Body of pancreas (tissue), 4 donors: ENCODE measurements around the gene MKNK2. TPM values are rescaled to one million over a fixed set of nuclear protein-coding genes. Genes with fewer than 3 reads are reported as not detected.

Source experiments
- ATAC-seq: fragments of 150-250 bp; one replicate; pipeline ENCODE4 v1.9.1; 2016
- DNase-seq, 4 donors: peaks; one replicate each; pipeline ENCODE4 v3.0.0-alpha.2; 2019
- H3K27ac ChIP-seq, 4 donors: fragments of 200-600 bp; sonication (generic); 1 replicate in 3 of 4; 2 replicates in 1 of 4; pipeline versions ENCODE4 v1.5.1 to v1.6.1; 2016 to 2019; ENCODE audit warnings: mild to moderate bottlenecking in 1 of 4, mixed read lengths in 1 of 4, moderate library complexity in 1 of 4
- H3K27me3 ChIP-seq, 2 donors: fragments of 200-600 bp; sonication (generic); one replicate each; pipeline ENCODE4 v1.6.0; 2016; ENCODE audit warnings: mild to moderate bottlenecking in 1 of 2
- H3K36me3 ChIP-seq, 2 donors: fragments of 200-600 bp; sonication (generic); replicated peaks in 1 of 2; 2 replicates each; pipeline ENCODE4 v1.5.1; 2016; ENCODE audit warnings: low read depth in 2 of 2; ENCODE audit not compliant: insufficient read depth in 1 of 2
- H3K4me1 ChIP-seq: fragments of 200-600 bp; sonication (generic); one replicate; pipeline ENCODE4 v1.6.0; 2016
- H3K4me3 ChIP-seq, 2 donors: fragments of 200-600 bp; sonication (generic); 1 replicate in 1 of 2; 2 replicates in 1 of 2; pipeline ENCODE4 v1.5.1; 2016 to 2019
- H3K9me3 ChIP-seq, 3 donors: fragments of 200-600 bp; sonication (generic); 1 replicate in 2 of 3; 2 replicates in 1 of 3; pipeline ENCODE4 v1.5.1; 2016
- POLR2A ChIP-seq, 3 donors: fragments of 450-650 bp; IDR thresholded peaks; one replicate each; pipeline ENCODE4 v1.6.1; 2016; ENCODE audit warnings: antibody characterized with exemption in 3 of 3, mild to moderate bottlenecking in 2 of 3
- WGBS, 2 donors: methylation state at CpG; one replicate each; pipeline ENCODE4 v1.1.5; 2017; 5-methylcytosine and 5-hydroxymethylcytosine counted together
- intact Hi-C: fragments of 100-400 bp; cut with DNase I; formaldehyde crosslinking; loops from one replicate; pipeline ENCODE4 v1.15.1; 2023
- total RNA-seq, 2 donors: library from RNA; depleted of rRNA; stranded (reverse); fragments of >200 nt; gene quantifications; one replicate each; pipeline ENCODE4 v1.1.0, GENCODE V29; 2016
- TF ChIP-seq, protein P1 (sequence below), 7 experiments: fragments of 450-650 bp in 4 of 7; fragments of 200-600 bp in 3 of 7; sonication (generic) in 3 of 7; IDR thresholded peaks; one replicate each; pipeline ENCODE4 v1.5.1; 2016 to 2019; ENCODE audit warnings: antibody characterized with exemption in 7 of 7

MKNK2 gene
- total RNA-seq, 2 donors from 2014 or later, result 180 to 273 TPM

DNA sequence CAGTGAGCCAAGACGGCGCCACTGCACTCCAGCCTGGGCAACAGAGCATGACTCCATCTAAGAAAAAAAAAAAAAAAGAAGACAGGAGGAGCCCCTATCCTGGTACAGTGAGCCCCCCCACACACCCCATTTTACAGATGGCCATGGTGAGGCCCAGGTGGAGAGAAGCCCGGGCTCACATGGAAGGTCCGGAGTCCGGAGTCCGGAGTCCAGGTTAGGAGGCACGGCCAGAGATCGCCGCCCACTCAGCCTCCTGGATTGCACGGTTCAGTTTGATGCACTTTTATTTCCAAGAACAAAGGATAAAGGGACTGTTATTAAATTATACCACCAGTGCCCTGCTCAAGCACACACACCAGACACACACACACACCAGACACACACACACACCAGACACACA lies 24.3 kb downstream of the MKNK2 start:
- Histone ChIP-seq H3K4me3 (no peak overlapping the region), H3K27me3 (no peaks in the 10 kb centered on the region), H3K27ac (peak overlapping the region in 1 of 4 donors; percentile 12), H3K9me3 (peaks cover 0 to 4% (median 0%) of the 10 kb centered on the region in 3 donors), H3K36me3 (no peaks in the 10 kb centered on the region), H3K4me1 (peaks cover 10% of the 10 kb centered on the region)
- TF ChIP-seq, protein P1, sequence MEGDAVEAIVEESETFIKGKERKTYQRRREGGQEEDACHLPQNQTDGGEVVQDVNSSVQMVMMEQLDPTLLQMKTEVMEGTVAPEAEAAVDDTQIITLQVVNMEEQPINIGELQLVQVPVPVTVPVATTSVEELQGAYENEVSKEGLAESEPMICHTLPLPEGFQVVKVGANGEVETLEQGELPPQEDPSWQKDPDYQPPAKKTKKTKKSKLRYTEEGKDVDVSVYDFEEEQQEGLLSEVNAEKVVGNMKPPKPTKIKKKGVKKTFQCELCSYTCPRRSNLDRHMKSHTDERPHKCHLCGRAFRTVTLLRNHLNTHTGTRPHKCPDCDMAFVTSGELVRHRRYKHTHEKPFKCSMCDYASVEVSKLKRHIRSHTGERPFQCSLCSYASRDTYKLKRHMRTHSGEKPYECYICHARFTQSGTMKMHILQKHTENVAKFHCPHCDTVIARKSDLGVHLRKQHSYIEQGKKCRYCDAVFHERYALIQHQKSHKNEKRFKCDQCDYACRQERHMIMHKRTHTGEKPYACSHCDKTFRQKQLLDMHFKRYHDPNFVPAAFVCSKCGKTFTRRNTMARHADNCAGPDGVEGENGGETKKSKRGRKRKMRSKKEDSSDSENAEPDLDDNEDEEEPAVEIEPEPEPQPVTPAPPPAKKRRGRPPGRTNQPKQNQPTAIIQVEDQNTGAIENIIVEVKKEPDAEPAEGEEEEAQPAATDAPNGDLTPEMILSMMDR (IDR thresholded peaks at IDR 0.05), result no peak
- TF ChIP-seq POLR2A (IDR thresholded peaks at IDR 0.05), result no peak
- DNase-seq (no peak), ATAC-seq (no peak)
- intact Hi-C loops, result no loop called here
- WGBS, 2 donors, result 74 to 85% methylated on average over 7 to 10 of the region's 10 CpGs

GRCh38 chr19:2022289-2022688 lies 28.8 kb downstream of the MKNK2 start:
- Histone ChIP-seq H3K4me1 (no peaks in the 10 kb centered on the region), H3K4me3 (no peak overlapping the region), H3K9me3 (peaks cover 0 to 4% (median 0%) of the 10 kb centered on the region in 3 donors), H3K27me3 (no peaks in the 10 kb centered on the region), H3K36me3 (no peaks in the 10 kb centered on the region), H3K27ac (no peak overlapping the region)
- no peak for TF ChIP-seq POLR2A (IDR thresholded peaks at IDR 0.05)
- TF ChIP-seq, protein P1 (IDR thresholded peaks at IDR 0.05), result no peak
- intact Hi-C loops, result loop anchor here (5.0 kb wide), 1 partner anchor 50 kb away; no protein-coding TSS in a partner anchor
- ATAC-seq (no peak), DNase-seq (no peak)
- 94 to 97% methylated on average over 2 of the region's 2 CpGs for WGBS, 2 donors

GRCh38 chr19:2021453-2022140 lies 29.4 kb downstream of the MKNK2 start:
- Histone ChIP-seq H3K36me3 (no peaks in the 10 kb centered on the region), H3K9me3 (peaks cover 0 to 4% (median 0%) of the 10 kb centered on the region in 3 donors), H3K4me3 (no peak overlapping the region), H3K4me1 (no peaks in the 10 kb centered on the region), H3K27ac (no peak overlapping the region), H3K27me3 (no peaks in the 10 kb centered on the region)
- ATAC-seq (no peak), DNase-seq (no peak)
- no peak for TF ChIP-seq POLR2A (IDR thresholded peaks at IDR 0.05)
- TF ChIP-seq, protein P1 (IDR thresholded peaks at IDR 0.05), result no peak
- WGBS, 2 donors, result 71 to 72% methylated on average over 4 of the region's 4 CpGs
- intact Hi-C loops, result loop anchor here (5.0 kb wide), 1 partner anchor 51 kb away; no protein-coding TSS in a partner anchor

DNA sequence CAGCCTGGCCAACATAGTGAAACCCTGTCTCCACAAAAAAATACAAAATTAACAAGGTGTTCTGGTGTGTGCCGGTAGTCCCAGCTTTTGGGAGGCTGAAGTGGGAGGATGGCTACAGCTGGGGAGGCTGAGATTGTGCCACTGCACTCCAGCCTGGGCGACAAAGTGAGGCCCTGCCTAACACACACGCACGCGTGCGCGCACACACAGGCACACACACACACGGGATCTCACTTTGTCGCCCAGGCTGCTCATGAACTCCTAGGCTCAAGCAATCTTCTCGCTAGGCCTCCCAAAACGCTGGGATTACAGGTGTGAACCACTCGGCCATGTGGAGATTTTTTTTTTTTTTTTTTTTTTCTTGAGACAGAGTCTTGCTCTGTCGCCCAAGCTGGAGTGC lies 32.3 kb downstream of the MKNK2 start:
- Histone ChIP-seq H3K9me3 (no peaks in the 10 kb centered on the region), H3K4me3 (no peak overlapping the region), H3K4me1 (peaks cover 19% of the 10 kb centered on the region), H3K27me3 (no peaks in the 10 kb centered on the region), H3K27ac (no peak overlapping the region), H3K36me3 (no peaks in the 10 kb centered on the region)
- DNase-seq (no peak), ATAC-seq (no peak)
- WGBS, 2 donors, result 87 to 90% methylated on average over 12 of the region's 13 CpGs
- intact Hi-C loops, result no loop called here
- TF ChIP-seq, protein P1 (IDR thresholded peaks at IDR 0.05), result no peak
- TF ChIP-seq POLR2A (IDR thresholded peaks at IDR 0.05), result no peak
